HK-2 (cell line): ENCODE measurements around the gene RPL10L.

Experiments
- DNase-seq: peaks from one replicate; pipeline ENCODE4 v3.0.0-alpha.2; 2018; ENCODE audit not compliant: unreplicated experiment

RPL10L gene

GRCh38 chr14:46651526-46652144, at the start of gene RPL10L:
RPL10L (minus strand) TSS chr14:46651781; CDS start chr14:46651736, 45 bp downstream.
- no peak for DNase-seq

GRCh38 chr14:46691819-46692218, 40.2 kb upstream of the RPL10L start:
- DNase-seq: no peak

DNA sequence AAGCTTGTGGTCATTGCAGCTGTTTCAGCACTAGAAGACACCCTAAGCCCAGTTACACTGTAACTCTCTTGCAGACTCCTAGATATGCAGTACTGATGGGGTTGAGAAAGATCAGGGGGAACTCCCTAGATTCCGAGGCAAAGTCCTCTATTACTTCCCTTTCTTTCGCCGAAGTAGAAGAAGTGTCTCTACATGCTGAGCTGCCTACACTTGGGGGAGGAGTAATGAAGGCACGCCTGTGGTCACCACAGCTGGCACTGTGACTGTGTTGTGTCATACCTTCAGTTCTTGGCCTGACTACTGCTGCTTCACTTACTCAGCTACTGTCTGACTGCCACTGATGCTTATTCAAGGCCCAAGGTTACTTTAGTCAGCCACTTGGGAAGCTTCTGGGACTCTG, 35.1 kb upstream of the RPL10L start:
- no peak for DNase-seq

- no peak for DNase-seq
These were observed 20.5 kb upstream of the RPL10L start for GRCh38 chr14:46672128-46672527.

- DNase-seq: no peak
These were observed 11.8 kb upstream of the RPL10L start for GRCh38 chr14:46663382-46663781.

DNA sequence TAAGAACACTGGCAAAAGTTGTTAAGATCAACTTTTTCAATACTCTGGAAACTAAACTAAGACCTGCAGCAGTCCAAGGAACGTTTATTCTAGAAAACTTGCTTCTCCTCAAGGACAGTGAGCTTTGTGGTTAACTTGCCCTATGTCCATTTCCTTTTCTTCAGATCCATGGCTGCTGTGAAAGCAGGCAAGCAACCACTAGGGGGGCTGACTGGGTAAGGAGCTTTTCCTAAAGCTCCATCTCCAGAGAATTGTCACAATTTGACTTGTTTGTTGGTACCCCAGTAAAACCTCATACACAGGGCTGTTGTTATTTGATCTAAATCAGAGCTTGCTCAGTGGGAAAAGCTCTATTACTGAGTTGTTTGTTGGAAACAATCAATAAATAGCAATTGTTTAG, 10.1 kb upstream of the RPL10L start:
- no peak for DNase-seq

DNA sequence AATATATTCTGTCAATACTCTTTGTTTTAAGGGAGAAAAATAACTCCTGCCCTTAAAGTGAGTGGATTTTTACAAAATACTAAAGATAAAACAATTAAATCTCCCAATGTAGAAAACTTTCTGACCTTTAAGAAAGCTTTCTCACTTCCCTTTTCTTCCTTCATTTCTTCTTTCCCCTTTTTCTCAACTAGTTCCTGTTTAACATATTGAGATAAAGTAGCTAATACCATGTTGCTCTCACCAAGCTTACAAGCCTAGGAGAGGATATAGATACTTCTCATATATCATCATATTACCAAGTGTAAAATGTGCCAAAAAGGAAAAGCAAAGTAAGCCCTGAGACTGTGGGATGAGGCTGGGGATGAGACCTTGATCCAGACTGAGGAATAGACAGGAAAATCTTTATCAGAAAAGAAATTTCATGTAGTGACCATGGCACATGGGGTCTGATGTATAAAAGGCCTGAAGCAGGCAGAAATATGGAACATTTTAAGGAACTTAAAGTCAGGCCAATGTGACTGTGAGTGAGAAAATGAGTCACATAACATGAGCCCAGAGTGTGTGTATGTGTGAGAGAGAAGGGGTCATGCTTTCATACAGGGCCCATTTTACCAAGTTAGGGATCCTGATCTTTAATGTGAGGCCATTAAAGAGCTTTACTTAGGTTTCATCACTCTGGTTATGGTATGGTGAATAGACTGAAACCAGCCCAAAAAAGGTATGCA, 1.6 kb upstream of the RPL10L start:
- DNase-seq: no peak

GRCh38 chr14:46646796-46647195, 4.8 kb downstream of the RPL10L start:
- DNase-seq: no peak

- DNase-seq: no peak
These were observed 24.7 kb downstream of the RPL10L start for GRCh38 chr14:46626876-46627275.
